Keratinocyte (primary cell): ENCODE measurements around the gene PRKCD. TPM values are rescaled to one million over a fixed set of nuclear protein-coding genes. Genes with fewer than 3 reads are reported as not detected.

Experiments used
- DNase-seq: peaks from one replicate; pipeline ENCODE4 v3.0.0-alpha.2; 2011; ENCODE audit warnings: low read depth, missing footprints, low spot score
- FAIRE-seq: peaks from 2 replicates; lab custom pipeline; 2011; peaks lifted over from hg19 to GRCh38; lab: Jason Lieb, UNC
- H2AFZ ChIP-seq: 2 replicates; pipeline ENCODE4 v1.6.0; 2012; ENCODE audit warnings: low read length, control low read depth, inconsistent platforms; ENCODE audit not compliant: control insufficient read depth
- H3K27ac ChIP-seq: 2 replicates; pipeline ENCODE4 v1.5.1; 2011; ENCODE audit warnings: low read length; ENCODE audit not compliant: control insufficient read depth, insufficient read depth
- H3K27me3 ChIP-seq: 3 replicates; pipeline ENCODE4 v1.6.0; 2011; ENCODE audit warnings: low read length; ENCODE audit not compliant: control insufficient read depth, insufficient read depth; ENCODE audit errors: extremely low read depth
- H3K36me3 ChIP-seq, 2 experiments: 2 replicates in 1 of 2; 3 replicates in 1 of 2; pipeline ENCODE4 v1.5.1; 2011; ENCODE audit warnings: low read length in 2 of 2, mild to moderate bottlenecking in 1 of 2; ENCODE audit not compliant: control insufficient read depth in 2 of 2, insufficient read depth in 2 of 2; ENCODE audit errors: extremely low read depth in 1 of 2
- H3K4me1 ChIP-seq: 3 replicates; pipeline ENCODE4 v1.5.1; 2011; ENCODE audit warnings: low read length; ENCODE audit not compliant: control insufficient read depth, insufficient read depth; ENCODE audit errors: extremely low read depth
- H3K4me2 ChIP-seq: 3 replicates; pipeline ENCODE4 v1.6.0; 2011; ENCODE audit warnings: low read depth, low read length; ENCODE audit not compliant: control insufficient read depth, insufficient read depth; ENCODE audit errors: extremely low read depth
- H3K4me3 ChIP-seq, 3 experiments: fragments of 200-600 bp in 1 of 3; sonication (generic) in 1 of 3; 2 replicates in 2 of 3; 3 replicates in 1 of 3; pipeline ENCODE4 v1.5.1; 2011 to 2016; ENCODE audit warnings: low read length in 3 of 3, mild to moderate bottlenecking in 3 of 3, control low read depth in 2 of 3, inconsistent platforms in 1 of 3, low read depth in 1 of 3, mixed read lengths in 1 of 3, mixed run types in 1 of 3, moderate library complexity in 1 of 3; ENCODE audit not compliant: control insufficient read depth in 2 of 3, insufficient read depth in 2 of 3; ENCODE audit errors: extremely low read depth in 1 of 3
- H3K79me2 ChIP-seq: 2 replicates; pipeline ENCODE4 v1.6.0; 2012; ENCODE audit warnings: low read length; ENCODE audit not compliant: control insufficient read depth, insufficient read depth
- H3K9ac ChIP-seq: 3 replicates; pipeline ENCODE4 v1.6.0; 2011; ENCODE audit warnings: low read length; ENCODE audit not compliant: control insufficient read depth, insufficient read depth; ENCODE audit errors: extremely low read depth
- H3K9me1 ChIP-seq: 3 replicates; pipeline ENCODE4 v1.6.0; 2011; ENCODE audit warnings: low read length; ENCODE audit not compliant: control insufficient read depth, insufficient read depth; ENCODE audit errors: extremely low read depth
- H3K9me3 ChIP-seq: 2 replicates; pipeline ENCODE4 v1.5.1; 2012; ENCODE audit warnings: low read depth, low read length; ENCODE audit not compliant: control insufficient read depth
- H4K20me1 ChIP-seq: 3 replicates; pipeline ENCODE4 v1.6.0; 2011; ENCODE audit warnings: low read length; ENCODE audit not compliant: control insufficient read depth, insufficient read depth; ENCODE audit errors: extremely low read depth
- EZH2 ChIP-seq: IDR thresholded peaks from one replicate; pipeline ENCODE4 v1.6.1; 2012; ENCODE audit warnings: inconsistent platforms, mild to moderate bottlenecking, low read length, moderate library complexity
- dilution Hi-C: fragments of 300-500 bp; cut with MboI; formaldehyde crosslinking; loops from one replicate; pipeline ENCODE4 v1.7.0; 2020; ENCODE audit warnings: low sequenced_read_pairs; ENCODE audit not compliant: extremely low pct_ligation_motif_present
- polyA plus RNA-seq, 5 experiments: library from polyadenylated mRNA; depleted of rRNA in 3 of 5; stranded (reverse) in 3 of 5; stranded (forward) in 1 of 5; unstranded in 1 of 5; fragments of >200 nt; gene quantifications; 1 replicate in 1 of 5; 2 replicates in 3 of 5; 3 replicates in 1 of 5; pipeline versions ENCODE4 v1.2.1 to v1.2.3, GENCODE V29; 2011 to 2012; ENCODE audit warnings: missing spikeins in 2 of 5, low read depth in 1 of 5, low replicate concordance in 1 of 5
- TF ChIP-seq, protein P1 (sequence below), 3 experiments: IDR thresholded peaks in 1 of 3; conservative IDR thresholded peaks in 1 of 3; optimal IDR thresholded peaks in 1 of 3; 2 replicates in 2 of 3; 3 replicates in 1 of 3; pipeline versions ENCODE3 to v1.5.1; 2011; ENCODE audit warnings: low read length in 3 of 3, mild to moderate bottlenecking in 3 of 3, moderate library complexity in 2 of 3, control low read depth in 1 of 3, inconsistent platforms in 1 of 3; ENCODE audit not compliant: insufficient read depth in 2 of 3; ENCODE audit errors: extremely low read depth in 1 of 3

PRKCD gene
- polyA plus RNA-seq, 1 donor (not counting 4 experiments of a cell fraction or from before 2014, with no cell fraction given): 25.1 TPM

- Histone ChIP-seq H2AFZ (no peak overlapping the region), H3K9me3 (no peaks in the 10 kb centered on the region), H3K79me2 (no peaks in the 10 kb centered on the region), H3K27ac (no peak overlapping the region), H3K27me3 (no peaks in the 10 kb centered on the region), H3K9me1 (no peaks in the 10 kb centered on the region), H3K36me3 (peaks cover 22 to 34% of the 10 kb centered on the region in 2 experiments), H3K4me2 (no peak overlapping the region), H3K4me3 (no peak overlapping the region), H3K9ac (no peak overlapping the region), H4K20me1 (peaks cover 3% of the 10 kb centered on the region), H3K4me1 (no peaks in the 10 kb centered on the region)
- DNase-seq (no peak), FAIRE-seq (no peak)
- no peak for TF ChIP-seq EZH2
- dilution Hi-C loops: no loop called here
These were observed 60.3 kb downstream of the PRKCD start for GRCh38 chr3:53221345-53221744.

DNA sequence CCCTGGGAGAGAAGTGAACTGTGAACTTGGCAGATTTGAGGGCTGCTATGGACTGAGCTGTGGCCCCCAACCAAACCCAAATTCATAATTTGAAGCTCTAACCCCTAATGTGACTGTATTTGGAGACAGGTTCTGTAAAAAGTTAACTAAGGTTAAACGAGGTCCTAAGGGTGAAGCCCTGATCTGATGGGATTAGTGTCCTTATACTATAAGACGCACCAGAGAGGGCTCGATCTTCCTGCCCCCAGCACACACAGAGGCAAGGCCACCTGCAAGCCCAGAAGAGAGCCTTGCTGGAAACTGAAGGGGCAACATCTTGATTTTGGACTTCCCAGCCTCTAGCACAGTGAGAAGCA lies 60.8 kb downstream of the PRKCD start:
- Histone ChIP-seq H3K27ac (no peak overlapping the region), H3K9me3 (no peaks in the 10 kb centered on the region)
- dilution Hi-C loops: no loop called here

DNA sequence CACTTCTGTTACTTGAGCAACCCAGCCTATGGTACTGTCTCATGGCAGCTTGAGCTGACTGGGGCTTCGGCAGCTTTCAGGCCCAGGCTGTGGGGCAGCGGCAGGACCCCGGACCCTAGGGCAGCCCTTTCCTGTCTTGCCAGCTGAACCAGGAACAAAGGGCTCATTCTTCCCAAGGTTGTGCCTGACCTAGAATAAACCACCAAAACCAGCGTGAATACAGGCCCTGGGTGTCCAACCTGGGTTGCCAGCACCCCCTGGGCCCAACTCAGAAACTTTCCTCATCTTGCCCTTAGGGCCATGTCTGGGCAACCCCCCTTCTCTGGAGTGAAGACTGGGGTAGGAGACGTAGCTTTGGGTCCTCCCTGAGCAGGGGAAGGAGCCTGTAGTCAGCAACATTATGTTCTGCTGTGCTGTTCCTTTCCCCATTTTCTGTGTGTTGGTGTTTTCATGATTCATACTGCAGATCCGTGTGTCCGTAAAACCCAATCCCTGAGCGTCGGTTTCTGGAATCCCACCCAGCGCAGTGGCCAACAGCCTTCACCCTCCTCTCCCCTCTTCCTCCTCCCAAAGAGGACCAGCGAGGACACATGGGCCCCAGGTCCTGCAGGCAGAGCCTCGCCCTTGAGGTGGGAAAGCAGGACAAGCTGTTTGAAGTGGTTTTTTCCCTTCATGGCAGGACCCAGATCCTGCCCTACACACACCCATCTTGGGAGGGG lies 61.3 kb downstream of the PRKCD start:
- Histone ChIP-seq H3K9ac (no peak overlapping the region), H3K9me1 (no peaks in the 10 kb centered on the region), H3K27me3 (no peaks in the 10 kb centered on the region), H3K79me2 (no peaks in the 10 kb centered on the region), H3K27ac (no peak overlapping the region), H3K4me1 (no peaks in the 10 kb centered on the region), H2AFZ (no peak overlapping the region), H3K4me2 (no peak overlapping the region), H4K20me1 (peaks cover 4% of the 10 kb centered on the region), H3K36me3 (peaks cover 32 to 44% of the 10 kb centered on the region in 2 experiments), H3K9me3 (no peaks in the 10 kb centered on the region), H3K4me3 (no peak overlapping the region)
- DNase-seq (no peak), FAIRE-seq (no peak)
- TF ChIP-seq EZH2: no peak
- TF ChIP-seq, protein P1, sequence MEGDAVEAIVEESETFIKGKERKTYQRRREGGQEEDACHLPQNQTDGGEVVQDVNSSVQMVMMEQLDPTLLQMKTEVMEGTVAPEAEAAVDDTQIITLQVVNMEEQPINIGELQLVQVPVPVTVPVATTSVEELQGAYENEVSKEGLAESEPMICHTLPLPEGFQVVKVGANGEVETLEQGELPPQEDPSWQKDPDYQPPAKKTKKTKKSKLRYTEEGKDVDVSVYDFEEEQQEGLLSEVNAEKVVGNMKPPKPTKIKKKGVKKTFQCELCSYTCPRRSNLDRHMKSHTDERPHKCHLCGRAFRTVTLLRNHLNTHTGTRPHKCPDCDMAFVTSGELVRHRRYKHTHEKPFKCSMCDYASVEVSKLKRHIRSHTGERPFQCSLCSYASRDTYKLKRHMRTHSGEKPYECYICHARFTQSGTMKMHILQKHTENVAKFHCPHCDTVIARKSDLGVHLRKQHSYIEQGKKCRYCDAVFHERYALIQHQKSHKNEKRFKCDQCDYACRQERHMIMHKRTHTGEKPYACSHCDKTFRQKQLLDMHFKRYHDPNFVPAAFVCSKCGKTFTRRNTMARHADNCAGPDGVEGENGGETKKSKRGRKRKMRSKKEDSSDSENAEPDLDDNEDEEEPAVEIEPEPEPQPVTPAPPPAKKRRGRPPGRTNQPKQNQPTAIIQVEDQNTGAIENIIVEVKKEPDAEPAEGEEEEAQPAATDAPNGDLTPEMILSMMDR (optimal IDR thresholded peaks at IDR 0.05 in 1 of 3, IDR thresholded peaks at IDR 0.05 in 1 of 3, conservative IDR thresholded peaks at IDR 0.05 in 1 of 3; ENCODE audit: extremely low read depth in 1 of 3, insufficient read depth in 2 of 3, low read length in 3 of 3): no peak
- dilution Hi-C loops: no loop called here

More for the DNA sequence above, 60.8 kb downstream of the PRKCD start:
- no peaks in the 10 kb centered on the region for H3K27me3 ChIP-seq
- no peaks in the 10 kb centered on the region for H3K9me1 ChIP-seq
- H3K79me2 ChIP-seq: no peaks in the 10 kb centered on the region
- peaks cover 3% of the 10 kb centered on the region for H4K20me1 ChIP-seq
- H3K36me3 ChIP-seq: peaks cover 26 to 38% of the 10 kb centered on the region in 2 experiments
- H3K9ac ChIP-seq: no peak overlapping the region
- no peak for TF ChIP-seq EZH2
- FAIRE-seq (no peak), DNase-seq (no peak)
- no peaks in the 10 kb centered on the region for H3K4me1 ChIP-seq
- H3K4me2 ChIP-seq: no peak overlapping the region
- no peak overlapping the region for H2AFZ ChIP-seq
- no peak overlapping the region for H3K4me3 ChIP-seq
